Activated CD8-positive, alpha-beta memory T cell treated with anti-CD3 and anti-CD28 coated beads, Interleukin-2, amount 50 U/mL, for 4 hours (primary cell): ENCODE results near the gene RASSF8.

Experiments
- DNase-seq: peaks from one replicate; pipeline ENCODE4 v3.0.0-alpha.2; 2020

Gene RASSF8

GRCh38 chr12:25994901-25995625 lies 36.6 kb downstream of the RASSF8 start:
- no peak for DNase-seq

- DNase-seq = no peak
Observed at GRCh38 chr12:25995906-25996305, 37.4 kb downstream of the RASSF8 start.

- DNase-seq = no peak
Observed at GRCh38 chr12:25996677-25997076, 38.2 kb downstream of the RASSF8 start.

- no peak for DNase-seq
Observed at GRCh38 chr12:25997201-25997963, 38.9 kb downstream of the RASSF8 start.

GRCh38 chr12:26000898-26001297 lies 42.4 kb downstream of the RASSF8 start:
- no peak for DNase-seq

- DNase-seq = no peak
Observed at GRCh38 chr12:26001530-26001929, 43.0 kb downstream of the RASSF8 start.

- no peak for DNase-seq
Observed at GRCh38 chr12:26003065-26003464, 44.6 kb downstream of the RASSF8 start.

GRCh38 chr12:26007566-26007965 lies 49.1 kb downstream of the RASSF8 start:
- no peak for DNase-seq

GRCh38 chr12:26009593-26009992 lies 51.1 kb downstream of the RASSF8 start:
- DNase-seq = no peak

- DNase-seq = no peak
Observed at GRCh38 chr12:26010293-26010821, 51.9 kb downstream of the RASSF8 start.

GRCh38 chr12:26011099-26011498 lies 52.6 kb downstream of the RASSF8 start:
- DNase-seq = no peak

- DNase-seq = no peak
Observed at GRCh38 chr12:26014085-26014484, 55.6 kb downstream of the RASSF8 start.

- DNase-seq = no peak
Observed at GRCh38 chr12:26016516-26016915, 58.0 kb downstream of the RASSF8 start.

GRCh38 chr12:26017484-26018211 lies 59.2 kb downstream of the RASSF8 start:
- no peak for DNase-seq

- DNase-seq = no peak
Observed at GRCh38 chr12:26018926-26019325, 60.4 kb downstream of the RASSF8 start.

- no peak for DNase-seq
Observed at GRCh38 chr12:26021534-26021933, 63.1 kb downstream of the RASSF8 start.

- no peak for DNase-seq
Observed at GRCh38 chr12:26022043-26022442, 63.6 kb downstream of the RASSF8 start.

GRCh38 chr12:26026713-26027112 lies 68.2 kb downstream of the RASSF8 start:
- DNase-seq = no peak

- DNase-seq = no peak
Observed at GRCh38 chr12:26027401-26027800, 68.9 kb downstream of the RASSF8 start.

GRCh38 chr12:26028953-26029735 lies 70.7 kb downstream of the RASSF8 start:
- DNase-seq = no peak

GRCh38 chr12:26029736-26030022 lies 71.2 kb downstream of the RASSF8 start:
- no peak for DNase-seq

- DNase-seq = no peak
Observed at GRCh38 chr12:26030371-26030770, 71.9 kb downstream of the RASSF8 start.

GRCh38 chr12:26031318-26031717 lies 72.8 kb downstream of the RASSF8 start:
- DNase-seq = no peak
